Measurements from ENCODE around the gene CMTM1. TPM values are rescaled to one million over a fixed set of nuclear protein-coding genes. Genes with fewer than 3 reads are reported as not detected.

CMTM1 gene
- total and polyA plus RNA-seq, 2 donors (not counting 3 experiments of a cell fraction or from before 2014, with no cell fraction given), result 3.0 to 12.3 TPM

GRCh38 chr16:66519482-66520373, 46.5 kb upstream of the CMTM1 start:
- ChIA-PET POLR2A (interaction anchor here (0.6 kb wide), 1 partner anchor 265 kb away, joined by 4 read pairs; no protein-coding TSS in a partner anchor), CTCF (no interaction called here)
- Histone ChIP-seq H3K9me1 (replicated peaks; ENCODE audit: control insufficient read depth, extremely low read depth, insufficient read depth, low read length) (no peaks in the 10 kb centered on the region), H3K4me1 (ENCODE audit: control insufficient read depth, extremely low read depth, insufficient read depth, low read length) (peaks cover 89% of the 10 kb centered on the region), H4K20me1 (replicated peaks; ENCODE audit: control insufficient read depth, extremely low read depth, insufficient read depth, low read length) (no peaks in the 10 kb centered on the region), H3K4me3 (replicated peaks in 1 of 3; ENCODE audit: insufficient read depth in 1 of 3, low read depth in 1 of 3, low read length in 3 of 3) (no peak overlapping the region), H3K36me3 (ENCODE audit: control insufficient read depth in 2 of 2, extremely low read depth in 1 of 2, insufficient read depth in 2 of 2, low read length in 2 of 2) (no peaks in the 10 kb centered on the region), H3K27me3 (ENCODE audit: control insufficient read depth in 2 of 2, insufficient read depth in 2 of 2, low read length in 2 of 2) (no peaks in the 10 kb centered on the region), H3K9me3 (replicated peaks; ENCODE audit: control insufficient read depth, insufficient read depth, low read length) (no peaks in the 10 kb centered on the region), H3K27ac (ENCODE audit: insufficient read depth, low read depth, low read length) (peak overlapping the region; percentile 61), H3K79me2 (ENCODE audit: control insufficient read depth, insufficient read depth, low read length) (no peaks in the 10 kb centered on the region), H3K9ac (replicated peaks; ENCODE audit: extremely low read depth, insufficient read depth, low read length) (peak overlapping the region; percentile 8), H2AFZ (ENCODE audit: low read depth, low read length) (peak overlapping the region; percentile 11), H3K4me2 (ENCODE audit: insufficient read depth, low read length) (peak overlapping the region; percentile 20)
- dilution Hi-C loops (cut with MboI; ENCODE audit: extremely low pct_ligation_motif_present, low sequenced_read_pairs), result no loop called here
- intact Hi-C loops (cut with micrococcal nuclease), result loop anchor here (5.0 kb wide), 2 partner anchors 48 to 68 kb away; partner anchors contain the start of gene CMTM1
- FAIRE-seq (peak; percentile 80), DNase-seq (ENCODE audit: low read depth, low spot score) (peak; percentile 24)
- BruUV-seq (replicated peaks), result no TSS peak
- TF ChIP-seq POLR2AphosphoS5 (IDR thresholded peaks at IDR 0.05; ENCODE audit: insufficient read depth, low read depth, low read length), result peak; percentile 58
- TF ChIP-seq, protein P1, sequence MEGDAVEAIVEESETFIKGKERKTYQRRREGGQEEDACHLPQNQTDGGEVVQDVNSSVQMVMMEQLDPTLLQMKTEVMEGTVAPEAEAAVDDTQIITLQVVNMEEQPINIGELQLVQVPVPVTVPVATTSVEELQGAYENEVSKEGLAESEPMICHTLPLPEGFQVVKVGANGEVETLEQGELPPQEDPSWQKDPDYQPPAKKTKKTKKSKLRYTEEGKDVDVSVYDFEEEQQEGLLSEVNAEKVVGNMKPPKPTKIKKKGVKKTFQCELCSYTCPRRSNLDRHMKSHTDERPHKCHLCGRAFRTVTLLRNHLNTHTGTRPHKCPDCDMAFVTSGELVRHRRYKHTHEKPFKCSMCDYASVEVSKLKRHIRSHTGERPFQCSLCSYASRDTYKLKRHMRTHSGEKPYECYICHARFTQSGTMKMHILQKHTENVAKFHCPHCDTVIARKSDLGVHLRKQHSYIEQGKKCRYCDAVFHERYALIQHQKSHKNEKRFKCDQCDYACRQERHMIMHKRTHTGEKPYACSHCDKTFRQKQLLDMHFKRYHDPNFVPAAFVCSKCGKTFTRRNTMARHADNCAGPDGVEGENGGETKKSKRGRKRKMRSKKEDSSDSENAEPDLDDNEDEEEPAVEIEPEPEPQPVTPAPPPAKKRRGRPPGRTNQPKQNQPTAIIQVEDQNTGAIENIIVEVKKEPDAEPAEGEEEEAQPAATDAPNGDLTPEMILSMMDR (IDR thresholded peaks at IDR 0.05; ENCODE audit: extremely low read depth in 1 of 2, insufficient read depth in 1 of 2, low read depth in 1 of 2, low read length in 2 of 2), result no peak
- no peak for TF ChIP-seq POLR2A (IDR thresholded peaks at IDR 0.05; ENCODE audit: low read depth, low read length)
- no peak for TF ChIP-seq MYC (IDR thresholded peaks at IDR 0.05; ENCODE audit: low read depth, low read length)
- TF ChIP-seq MAX (IDR thresholded peaks at IDR 0.05; ENCODE audit: insufficient read depth, insufficient read length), result no peak
- no peak for TF ChIP-seq JUN (IDR thresholded peaks at IDR 0.05; ENCODE audit: borderline replicate concordance, insufficient read depth, insufficient read length, low read depth)

All from endothelial cell of umbilical vein (primary cell).